G401 (cell line): Measurements from ENCODE around the gene PCBP3. TPM values are rescaled to one million over a fixed set of nuclear protein-coding genes. Genes with fewer than 3 reads are reported as not detected.
A peak's percentile ranks its signal among the peaks of the same experiment; 100 is the strongest.
"Not testable (repeated sequence)": the region's sequence is repeated elsewhere in the genome, so short reads cannot be mapped to it uniquely, and the experiment has no call there.

Source experiments
- DNase-seq: peaks from one replicate; pipeline ENCODE4 v3.0.0-alpha.2; 2015; ENCODE audit warnings: low spot score
- in situ Hi-C: cut with HindIII; loops from 2 replicates; pipeline ENCODE4 v1.10.0; 2016; ENCODE audit warnings: low sequenced_read_pairs, mixed read lengths
- total RNA-seq: library from RNA; depleted of rRNA; stranded (reverse); fragments of >200 nt; shearing (Covaris generic); gene quantifications from 2 replicates; pipeline ENCODE4 v1.2.3, GENCODE V29; 2014

Gene PCBP3
- total RNA-seq, 1 experiment from 2014 or later: 1.7 TPM

- DNase-seq: no peak
- in situ Hi-C loops: no loop called here
These were observed 323.4 kb downstream of the PCBP3 start for GRCh38 chr21:45966791-45967394.

GRCh38 chr21:45969921-45970673, 326.6 kb downstream of the PCBP3 start:
- in situ Hi-C loops: no loop called here
- DNase-seq: no peak

GRCh38 chr21:45970674-45971615, 327.4 kb downstream of the PCBP3 start:
- peak; percentile 23 for DNase-seq
- in situ Hi-C loops: no loop called here

GRCh38 chr21:45971616-45972352, 328.3 kb downstream of the PCBP3 start:
- in situ Hi-C loops: no loop called here
- no peak for DNase-seq

GRCh38 chr21:45972353-45972715, 328.8 kb downstream of the PCBP3 start:
- DNase-seq: no peak
- in situ Hi-C loops: no loop called here

GRCh38 chr21:45972716-45973474, 329.4 kb downstream of the PCBP3 start:
- no peak for DNase-seq
- in situ Hi-C loops: no loop called here

- DNase-seq: peak; percentile 59
- in situ Hi-C loops: no loop called here
These were observed 330.0 kb downstream of the PCBP3 start for GRCh38 chr21:45973475-45974072.

- in situ Hi-C loops: no loop called here
- DNase-seq: peak; percentile 44
These were observed 330.8 kb downstream of the PCBP3 start for GRCh38 chr21:45974073-45975019.

- in situ Hi-C loops: no loop called here
- DNase-seq: no peak
These were observed 331.6 kb downstream of the PCBP3 start for GRCh38 chr21:45975020-45975666.

GRCh38 chr21:45975667-45976409, 332.3 kb downstream of the PCBP3 start:
- DNase-seq, in situ Hi-C loops: not testable (repeated sequence)

- in situ Hi-C loops: no loop called here
These were observed 333.3 kb downstream of the PCBP3 start for GRCh38 chr21:45976701-45977311.

GRCh38 chr21:45977396-45977795, 333.9 kb downstream of the PCBP3 start:
- in situ Hi-C loops: no loop called here
- no peak for DNase-seq

More at GRCh38 chr21:45976701-45977311, 333.3 kb downstream of the PCBP3 start:
- DNase-seq: no peak

- in situ Hi-C loops: no loop called here
- no peak for DNase-seq
These were observed 335.7 kb downstream of the PCBP3 start for GRCh38 chr21:45979141-45979631.

- DNase-seq: no peak
- in situ Hi-C loops: no loop called here
These were observed 336.1 kb downstream of the PCBP3 start for GRCh38 chr21:45979651-45980050.

- in situ Hi-C loops: no loop called here
- no peak for DNase-seq
These were observed 336.7 kb downstream of the PCBP3 start for GRCh38 chr21:45980271-45980670.
